ENCODE data around the gene SH3D21.

Gene SH3D21

DNA sequence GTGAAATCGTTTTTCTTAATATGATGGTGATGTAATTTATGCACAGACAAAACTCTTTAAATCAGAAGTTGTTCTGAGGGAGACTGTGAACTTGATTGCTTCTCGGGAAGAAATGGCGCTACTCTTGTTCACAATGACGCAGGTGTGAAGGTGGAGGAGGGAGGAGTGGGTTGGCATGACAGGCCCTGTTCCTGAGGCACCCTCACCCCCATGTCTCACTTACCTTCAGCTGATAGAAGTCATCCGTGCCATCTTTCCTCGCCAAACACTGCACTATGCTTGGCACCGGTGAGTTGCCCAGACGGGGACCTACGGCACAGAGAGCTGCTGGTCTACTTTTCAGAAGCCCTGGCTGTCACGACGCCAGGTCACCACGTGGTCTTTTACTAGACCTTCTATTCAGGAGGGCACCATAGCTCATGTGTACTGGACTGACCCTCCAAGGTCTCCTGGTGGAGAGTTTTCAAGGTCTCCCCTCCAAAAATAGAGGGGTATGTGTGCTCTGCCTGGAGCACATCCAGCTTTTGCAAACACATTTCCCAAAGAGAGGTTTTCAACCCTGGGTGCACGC, 52.4 kb downstream of the SH3D21 start:
- DNase-seq (ENCODE audit: low read depth in 3 of 3), result no peak

DNA sequence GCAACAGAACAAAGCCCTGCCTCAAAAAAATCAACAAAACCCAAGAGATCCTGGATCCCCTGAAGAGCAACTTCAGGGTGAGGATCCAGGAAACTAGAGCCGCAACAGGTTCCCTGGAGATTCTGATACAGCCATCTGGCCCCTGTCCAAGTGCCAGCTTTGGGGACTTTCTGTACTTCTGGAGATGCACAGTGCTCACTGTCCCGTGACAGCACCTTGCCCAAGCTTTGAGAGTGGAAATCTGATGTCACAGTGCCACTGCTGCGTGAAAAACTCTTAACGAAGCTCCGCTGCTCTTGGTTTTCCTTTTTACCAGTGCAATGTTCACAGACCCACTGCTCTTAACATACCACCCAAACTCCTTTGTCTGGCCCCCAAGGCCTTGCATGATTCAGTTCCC, 53.2 kb downstream of the SH3D21 start:
- no peak for DNase-seq (ENCODE audit: low read depth in 3 of 3)

DNA sequence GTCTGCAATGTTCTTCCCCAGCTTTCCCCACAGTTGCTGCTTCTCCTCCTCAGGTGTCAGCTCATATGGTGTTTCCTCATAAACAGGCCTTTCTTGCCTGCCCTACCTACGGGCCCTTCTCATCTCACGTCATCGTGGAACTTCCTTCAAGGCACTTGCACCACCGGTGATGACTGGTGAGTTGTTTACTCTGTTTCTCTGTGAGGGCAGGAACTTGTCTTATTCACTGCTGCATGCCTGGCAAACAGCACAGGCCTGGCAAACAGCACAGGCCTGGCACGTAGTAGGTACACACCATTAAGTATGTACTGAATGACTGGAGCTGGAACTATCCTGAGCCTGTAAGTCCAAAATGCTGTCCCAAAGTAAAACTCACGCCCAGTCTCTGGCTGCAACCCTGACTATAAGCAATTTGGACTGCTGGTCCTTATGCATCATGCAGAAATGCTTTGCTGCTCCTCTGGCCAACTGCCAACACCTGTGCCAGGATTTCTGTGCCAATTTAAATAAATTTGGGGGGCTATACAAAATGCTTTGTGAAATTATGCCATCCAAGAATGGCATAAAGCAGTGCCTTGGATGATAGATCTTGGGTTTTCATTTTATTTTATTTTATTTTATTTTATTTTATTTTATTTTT, 53.9 kb downstream of the SH3D21 start:
- peak in 1 of 3 donors; percentile 20 for DNase-seq (ENCODE audit: low read depth in 3 of 3)

DNA sequence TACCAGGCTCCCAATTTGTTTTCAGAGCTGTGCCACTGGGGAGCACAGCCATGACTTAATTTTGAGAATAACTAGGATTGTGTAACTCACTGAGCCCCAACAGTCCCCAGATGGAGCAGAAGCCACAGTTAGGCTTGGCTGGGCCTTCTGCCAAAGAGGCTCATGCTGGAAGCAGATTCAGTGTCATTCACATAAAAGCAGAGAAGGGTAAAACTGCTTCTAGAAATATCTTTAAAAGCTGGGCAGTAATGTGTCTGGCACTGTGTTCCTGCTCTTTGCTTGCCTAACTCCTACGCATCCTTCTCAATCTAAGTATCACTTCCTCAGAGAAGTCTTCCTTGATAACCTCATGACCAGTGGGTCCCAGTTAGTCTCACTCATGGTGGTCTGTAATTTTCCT, 59.2 kb downstream of the SH3D21 start:
- DNase-seq (ENCODE audit: low read depth in 3 of 3), result no peak

DNA sequence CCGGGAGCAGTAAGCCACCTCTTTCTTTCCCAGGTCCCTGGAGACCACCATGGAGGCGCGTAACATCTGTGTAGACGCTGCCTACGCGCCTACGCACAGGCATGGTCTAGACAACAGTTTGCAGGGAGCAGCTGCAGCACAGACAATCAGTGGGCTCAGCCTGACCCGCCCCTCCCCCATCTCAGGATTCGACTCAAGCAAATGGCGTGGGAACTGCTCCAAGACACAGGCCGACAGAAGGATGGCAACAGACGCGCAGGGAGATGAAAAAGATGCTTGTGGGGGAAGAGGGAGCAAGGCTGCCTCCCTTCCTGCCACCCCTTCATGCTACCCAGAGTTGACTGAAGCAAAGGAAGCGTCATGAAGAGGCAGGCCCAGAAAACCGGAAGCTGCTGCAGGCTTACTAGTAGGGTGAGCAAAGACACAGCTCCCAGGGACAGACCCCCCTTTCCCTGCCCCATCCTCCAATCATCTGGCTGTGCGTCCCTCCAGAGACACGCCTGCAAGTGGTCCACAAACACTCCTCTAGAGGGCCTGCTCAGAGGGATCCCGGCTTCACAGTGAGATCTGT, 60.0 kb downstream of the SH3D21 start:
- peak in 1 of 3 donors; percentile 13 for DNase-seq (ENCODE audit: low read depth in 3 of 3)

DNA sequence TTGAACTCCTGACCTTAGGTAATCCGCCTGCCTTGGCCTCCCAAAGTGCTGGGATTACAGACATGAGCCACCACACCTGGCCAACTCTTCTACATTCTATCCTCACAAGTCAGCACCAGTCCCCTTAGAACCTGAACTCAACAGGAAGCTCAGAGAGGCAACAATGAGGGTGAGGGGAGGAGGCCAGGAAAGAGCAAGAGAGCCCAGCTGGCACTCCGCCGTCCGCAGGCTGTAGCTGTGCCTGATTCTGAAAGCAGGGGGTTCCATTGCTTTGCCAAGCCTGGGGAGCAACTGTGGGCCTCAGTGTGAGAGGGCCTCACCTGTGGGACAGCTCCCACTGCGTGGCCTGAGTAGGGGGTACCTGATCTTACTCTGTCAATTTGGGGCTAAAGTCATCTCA, 60.9 kb downstream of the SH3D21 start:
- DNase-seq (ENCODE audit: low read depth in 3 of 3), result no peak

DNA sequence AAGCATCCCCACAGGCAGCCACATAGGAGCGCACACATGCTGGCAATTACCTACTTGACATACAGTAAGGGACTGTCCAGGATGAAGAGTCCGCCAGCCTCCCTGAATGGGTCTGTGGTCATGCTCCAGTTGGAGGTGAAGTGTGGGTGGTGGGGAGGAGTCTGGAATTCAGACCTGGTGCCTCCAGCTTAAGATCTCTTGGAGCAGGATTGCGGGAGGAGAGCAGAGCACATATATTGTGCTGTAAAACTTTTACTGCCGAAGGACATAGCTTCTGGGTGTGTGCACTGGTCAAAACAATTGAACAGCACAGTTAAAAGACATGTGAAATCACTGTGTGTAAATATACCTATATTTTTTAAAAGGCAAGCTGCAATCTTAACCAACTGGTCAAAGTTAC, 61.6 kb downstream of the SH3D21 start:
- no peak for DNase-seq (ENCODE audit: low read depth in 3 of 3)

DNA sequence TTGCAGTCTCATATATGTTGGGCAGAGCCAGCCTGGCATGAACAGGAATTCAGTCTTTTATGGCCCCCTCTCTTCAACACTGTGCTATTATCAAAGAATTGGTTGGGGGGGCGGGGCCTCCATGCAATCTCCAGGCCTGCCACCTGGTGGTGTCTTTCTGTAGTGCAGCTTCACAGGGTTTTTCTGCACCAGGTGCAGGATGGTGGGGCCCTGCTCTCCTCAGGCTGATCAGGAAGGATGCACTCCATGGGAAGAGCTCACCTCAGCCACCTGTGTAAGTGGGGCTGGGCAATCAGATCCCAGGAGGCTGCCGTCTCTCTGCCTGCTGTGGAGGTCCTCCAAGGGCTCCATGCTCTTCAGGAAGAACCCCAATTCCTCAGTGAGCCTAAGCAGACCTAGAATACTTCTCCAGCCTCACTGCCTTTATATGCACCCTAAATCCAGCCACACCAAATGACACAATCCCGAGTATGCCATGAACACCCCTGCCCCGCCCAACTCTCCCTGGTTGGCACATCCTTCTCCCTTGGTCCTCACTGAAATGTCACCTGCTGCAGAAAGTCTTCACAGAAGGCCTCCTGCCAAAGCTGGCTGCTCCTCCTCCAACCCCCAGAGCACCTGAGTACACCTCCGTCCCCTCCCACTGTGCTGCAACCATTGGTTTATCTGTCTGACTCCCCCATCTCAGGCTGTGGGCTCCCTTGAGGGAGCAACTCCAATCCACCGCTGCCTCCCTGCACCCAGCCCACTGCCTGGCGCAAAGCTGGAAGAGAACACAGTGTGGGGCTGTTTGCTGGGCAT, 63.1 kb downstream of the SH3D21 start:
- DNase-seq (ENCODE audit: low read depth in 3 of 3), result peak; percentile 57 to 86 (median 79)
